Measurements from ENCODE around the gene GJA10.
A peak's percentile ranks its signal among the peaks of the same experiment; 100 is the strongest.

The GJA10 gene

DNA sequence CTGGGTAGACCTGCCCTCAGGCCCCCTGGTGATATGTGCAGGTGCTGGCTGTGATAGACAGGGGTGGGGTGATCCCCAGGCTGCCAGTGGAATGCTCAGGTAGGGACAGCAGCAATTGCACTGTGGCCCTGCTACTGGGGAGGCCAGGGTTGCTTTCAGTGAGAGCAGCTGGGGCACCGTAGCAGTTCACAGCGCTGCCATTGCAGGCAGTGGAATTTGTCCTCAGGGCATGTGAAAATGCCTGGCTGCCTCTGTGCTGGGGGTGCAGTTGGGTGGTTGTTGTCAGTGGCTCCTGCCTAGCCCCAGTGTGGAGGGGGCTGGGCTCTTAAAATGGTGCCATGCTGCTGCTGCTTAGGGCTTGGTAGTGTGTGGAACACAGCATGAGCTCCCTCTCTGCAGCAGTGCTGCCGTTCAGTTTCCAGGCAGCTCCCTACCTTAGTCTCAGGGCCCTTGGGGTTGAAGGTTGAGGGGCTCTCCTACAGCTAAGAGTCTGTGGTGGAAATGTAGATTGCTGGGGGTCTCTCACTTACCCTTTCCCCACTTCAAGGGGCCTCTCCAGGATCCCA is 23.6 kb downstream of the GJA10 start:
- DNase-seq (ENCODE audit: low spot score): no peak

DNA sequence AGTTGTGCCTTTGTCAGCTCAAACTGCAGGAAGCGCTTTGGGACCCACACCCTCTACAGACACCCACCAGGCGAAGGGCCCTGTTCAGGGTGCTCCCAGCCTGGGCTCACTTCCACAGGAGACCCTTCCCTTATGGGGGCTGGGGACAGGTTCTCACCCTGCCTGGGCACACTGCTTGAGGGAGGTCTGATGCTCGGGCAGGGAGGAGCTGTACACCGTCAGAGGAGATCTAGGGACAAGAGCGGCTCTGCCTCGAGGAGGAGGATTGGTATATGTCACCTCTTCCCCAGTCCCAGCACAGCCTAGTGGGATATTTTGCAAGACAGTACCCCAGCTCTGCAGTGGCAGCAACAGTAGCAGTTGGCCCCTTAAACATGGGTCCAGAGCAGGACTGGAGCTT is 26.9 kb downstream of the GJA10 start:
- DNase-seq (ENCODE audit: low spot score): no peak

DNA sequence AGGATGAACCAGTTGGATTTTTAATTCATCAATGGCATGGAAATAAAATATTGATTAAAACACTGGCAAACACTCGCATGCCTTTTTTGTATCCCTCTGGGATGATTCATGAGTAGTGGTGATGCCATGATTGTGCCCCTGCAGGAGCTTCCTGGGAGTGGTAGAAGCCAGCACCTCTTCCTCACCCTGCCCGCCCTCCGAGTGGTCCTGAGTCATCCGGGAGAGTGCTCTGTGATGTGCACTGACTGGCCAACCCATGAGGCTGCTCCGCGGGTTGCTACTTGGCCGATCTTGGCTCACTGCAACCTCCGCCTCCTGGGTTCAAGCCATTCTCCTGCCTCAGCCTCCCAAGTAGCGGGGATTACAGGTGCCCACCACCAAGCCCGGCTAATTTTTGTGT is 27.4 kb downstream of the GJA10 start:
- no peak for DNase-seq (ENCODE audit: low spot score)

DNA sequence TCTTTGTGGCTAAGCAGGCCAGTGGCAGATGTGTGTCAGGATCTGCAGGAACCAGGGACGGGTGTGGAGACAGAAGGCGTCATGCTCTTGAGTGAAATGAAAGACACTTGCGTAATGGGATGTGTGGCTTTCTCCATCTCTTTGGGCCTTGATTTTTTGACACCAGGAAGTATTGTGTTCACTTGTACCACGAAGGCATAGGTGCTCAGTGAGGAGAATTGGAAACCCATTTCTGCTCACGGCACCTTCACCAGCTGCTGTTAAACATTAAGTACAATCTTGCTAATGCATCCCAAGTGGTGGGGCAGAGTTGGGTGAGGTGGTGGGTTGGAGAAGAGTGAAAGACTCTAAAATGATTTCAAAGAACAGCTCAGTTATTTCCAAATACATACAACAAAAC is 30.0 kb downstream of the GJA10 start:
- no peak for DNase-seq (ENCODE audit: low spot score)

DNA sequence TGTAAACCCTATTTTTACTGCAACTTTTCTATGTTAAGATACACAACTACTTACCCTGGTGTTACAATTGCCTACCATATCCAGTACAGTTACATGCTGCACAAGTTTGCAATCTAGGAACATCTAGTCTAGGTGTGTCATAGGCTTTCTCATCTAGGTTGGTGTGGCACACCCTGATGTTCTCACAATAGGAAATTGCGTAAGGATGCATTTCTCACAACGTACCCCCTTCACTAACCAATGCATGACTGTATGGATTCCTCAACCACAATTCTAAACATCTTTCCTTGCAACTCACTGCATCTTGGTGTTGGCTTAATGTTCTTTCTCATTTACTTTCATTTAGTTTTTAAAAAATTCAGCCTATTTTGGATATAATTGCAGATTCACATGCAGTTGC is 31.6 kb downstream of the GJA10 start:
- DNase-seq (ENCODE audit: low spot score): peak; percentile 17

DNA sequence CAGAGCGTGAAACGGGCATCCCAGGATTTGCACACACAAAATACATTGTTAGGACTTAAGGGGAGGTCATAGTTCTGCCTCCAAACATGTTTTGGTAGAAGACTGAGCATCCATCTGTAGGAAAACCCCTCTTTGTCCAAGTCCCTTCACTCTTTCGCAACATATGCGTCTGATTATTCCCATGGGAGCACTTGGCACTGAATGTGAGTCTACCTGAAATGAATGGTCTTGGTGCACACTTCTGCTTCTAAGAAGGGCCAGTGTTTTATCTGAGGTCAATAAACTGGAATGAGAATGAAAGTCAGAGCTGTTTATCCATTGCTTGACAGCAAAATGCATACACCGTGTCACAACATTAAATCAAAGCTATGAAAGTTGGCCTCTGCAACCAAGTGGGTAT is 33.0 kb downstream of the GJA10 start:
- no peak for DNase-seq (ENCODE audit: low spot score)

DNA sequence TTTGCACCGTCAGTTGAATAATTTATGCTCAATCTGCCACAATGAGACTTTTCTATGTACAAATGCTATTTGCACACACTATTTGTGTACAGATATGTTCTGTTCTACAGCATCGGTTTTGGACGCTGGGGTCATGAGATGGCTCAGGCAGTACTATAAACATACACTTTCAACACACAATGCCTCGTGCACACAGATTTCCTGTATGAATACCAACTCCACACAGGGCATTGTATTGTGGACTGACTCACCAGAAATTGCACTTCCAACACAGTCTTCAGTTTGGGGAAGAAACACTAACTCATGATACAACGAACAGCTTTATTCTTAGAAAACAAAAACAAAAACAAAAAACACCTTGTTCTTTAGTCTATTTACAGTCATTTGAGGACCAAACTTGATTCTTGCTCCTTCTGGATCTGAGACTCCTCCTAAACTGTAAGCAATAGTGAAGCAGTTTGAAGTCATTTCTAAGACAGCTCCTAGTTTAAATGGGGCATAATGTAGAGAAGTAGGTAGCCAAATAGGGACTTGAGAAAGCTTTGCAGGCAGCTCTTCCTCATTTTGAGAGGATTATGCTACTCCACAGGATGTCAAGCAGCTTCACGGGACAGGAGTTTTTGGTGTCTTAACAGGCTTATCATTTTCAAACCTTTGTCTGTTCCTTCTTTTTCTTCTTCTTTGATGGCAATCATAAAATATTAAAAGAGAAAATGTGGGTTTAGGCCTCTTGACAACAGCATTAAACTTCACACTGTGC is 33.7 kb downstream of the GJA10 start:
- DNase-seq (ENCODE audit: low spot score): no peak

DNA sequence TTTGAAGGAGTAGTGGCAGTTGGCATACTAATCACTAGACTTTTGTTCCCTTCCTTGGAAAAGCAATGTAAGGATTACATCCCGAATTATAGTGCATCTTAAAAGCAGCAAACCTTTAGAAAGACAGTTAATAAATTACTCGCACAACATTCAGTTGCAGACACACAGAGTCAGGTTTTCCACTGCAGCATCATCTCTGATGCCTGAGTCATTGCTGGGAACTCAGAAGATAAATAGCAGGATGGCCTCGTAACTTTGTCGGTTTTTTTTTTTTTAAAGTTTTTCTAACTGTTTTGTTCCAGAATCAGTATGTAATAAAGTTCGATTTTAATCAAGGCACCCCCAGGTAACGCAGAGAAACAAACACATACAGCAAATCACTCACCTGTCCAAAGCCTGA is 34.3 kb downstream of the GJA10 start:
- DNase-seq (ENCODE audit: low spot score): no peak

DNA sequence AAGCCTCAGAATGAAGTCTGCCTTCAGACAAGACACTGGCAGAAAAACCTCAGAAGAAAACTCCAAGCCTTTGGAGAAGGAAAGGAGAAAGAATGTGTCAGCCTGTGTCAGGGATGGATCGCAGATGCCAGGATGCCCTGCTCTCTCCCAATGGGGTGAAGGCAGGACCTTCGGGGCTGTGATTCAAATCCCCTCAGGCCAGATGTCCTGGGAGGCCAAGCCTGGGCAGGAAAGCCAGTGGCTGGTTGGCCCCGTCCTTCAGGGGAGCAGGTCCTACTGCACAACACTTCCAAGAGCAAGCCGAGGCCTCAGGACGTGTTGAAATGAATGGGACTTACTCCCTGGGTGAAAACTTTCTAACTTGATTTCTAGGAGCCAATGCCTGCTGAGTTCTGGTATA is 36.5 kb downstream of the GJA10 start:
- no peak for DNase-seq (ENCODE audit: low spot score)

DNA sequence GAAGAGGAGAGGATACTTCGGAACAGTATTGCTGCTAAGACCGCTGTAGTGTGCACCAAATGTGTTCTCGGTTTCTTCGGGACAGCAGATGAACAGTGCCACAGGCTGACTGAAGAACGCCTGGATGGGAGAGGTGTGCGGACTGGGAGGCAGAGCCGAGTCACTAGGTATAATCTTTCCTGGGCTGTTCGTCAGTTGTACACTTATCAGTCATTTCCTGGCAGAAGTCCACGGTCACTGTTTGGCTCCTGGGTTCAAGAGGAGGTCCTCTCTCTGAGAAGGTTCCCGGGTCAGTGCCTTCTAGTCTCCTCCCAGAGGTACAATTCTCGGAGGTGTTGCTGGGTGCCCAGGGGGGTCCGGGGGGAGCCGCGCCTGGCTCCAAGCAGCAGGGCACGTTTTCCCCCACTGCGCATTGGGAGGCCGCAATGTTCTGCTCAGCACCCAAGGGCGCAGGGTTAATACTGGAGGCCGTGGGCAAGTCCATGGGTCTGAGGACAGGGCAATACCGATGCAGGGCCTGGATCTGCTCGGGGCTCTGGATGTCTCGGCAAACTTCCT is 38.1 kb downstream of the GJA10 start:
- no peak for DNase-seq (ENCODE audit: low spot score)

DNA sequence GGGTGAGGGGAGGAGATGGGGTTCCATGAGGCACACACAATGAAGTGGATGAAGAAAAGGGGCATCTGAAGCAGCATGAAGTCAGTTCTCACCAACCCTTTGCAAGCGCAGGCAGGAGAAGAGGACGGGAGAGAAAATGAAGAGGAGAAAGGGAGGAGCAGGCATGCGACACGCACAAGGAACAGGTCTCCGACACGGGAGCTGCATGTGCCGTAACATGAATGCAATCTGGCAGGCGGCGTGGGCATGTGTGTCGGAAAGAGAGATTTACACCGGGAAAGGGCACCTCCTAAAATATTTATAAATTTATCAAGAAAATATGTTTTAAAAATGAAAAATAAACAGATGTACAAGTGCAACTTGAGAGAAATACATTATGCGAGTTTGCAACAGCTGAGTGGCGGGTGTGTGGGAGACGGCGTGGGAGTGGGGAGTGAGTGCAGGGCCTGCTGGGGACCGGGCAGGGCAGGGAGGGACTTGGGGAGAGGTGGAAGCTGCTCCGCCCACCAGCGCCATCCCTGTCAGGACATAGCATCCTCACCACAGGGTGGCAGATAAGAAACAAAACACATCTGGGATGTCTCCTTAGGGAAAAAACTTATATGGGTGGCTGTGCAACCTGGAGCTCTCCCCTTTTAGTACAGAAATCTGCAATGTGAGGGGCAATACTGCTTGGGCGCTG is 40.6 kb downstream of the GJA10 start:
- no peak for DNase-seq (ENCODE audit: low spot score)

DNA sequence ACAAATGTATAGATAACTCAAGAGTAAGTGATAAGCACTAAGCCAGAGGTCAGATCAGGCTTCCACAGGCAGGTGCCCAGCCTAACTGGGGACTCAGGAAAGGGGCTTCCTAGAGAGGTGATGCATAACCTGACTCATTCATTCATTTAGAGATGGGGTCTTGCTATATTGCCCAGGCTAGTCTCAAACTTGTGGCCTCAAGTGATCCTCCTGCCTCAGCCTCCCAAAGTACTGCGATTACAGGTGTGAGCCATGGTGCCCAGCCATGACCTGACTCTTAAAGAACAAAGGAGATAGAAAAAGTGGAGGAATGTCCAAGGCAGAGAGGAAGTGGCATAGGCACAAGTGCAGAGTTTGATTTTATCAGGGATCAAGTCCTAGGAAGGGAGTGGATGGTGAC is 41.9 kb downstream of the GJA10 start:
- DNase-seq (ENCODE audit: low spot score): no peak

DNA sequence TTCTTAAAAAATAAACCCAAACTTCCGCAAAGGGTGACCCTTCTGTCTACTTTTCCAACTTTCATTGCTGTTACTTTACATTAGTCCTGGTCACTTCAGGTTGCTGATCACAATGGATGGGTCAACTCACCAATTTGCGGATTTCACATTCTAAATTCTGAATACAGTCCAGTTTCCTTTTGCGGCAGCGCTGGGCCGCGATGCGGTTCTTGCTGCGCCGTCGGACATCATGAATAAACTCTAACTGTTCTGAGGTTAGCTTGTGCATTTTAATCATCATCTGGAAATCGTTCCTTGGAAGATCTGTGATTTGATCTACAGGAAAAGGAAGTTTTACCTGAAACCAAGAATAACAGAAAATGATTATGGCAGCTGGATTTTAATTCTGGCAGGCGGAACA is 43.7 kb downstream of the GJA10 start:
- DNase-seq (ENCODE audit: low spot score): no peak

DNA sequence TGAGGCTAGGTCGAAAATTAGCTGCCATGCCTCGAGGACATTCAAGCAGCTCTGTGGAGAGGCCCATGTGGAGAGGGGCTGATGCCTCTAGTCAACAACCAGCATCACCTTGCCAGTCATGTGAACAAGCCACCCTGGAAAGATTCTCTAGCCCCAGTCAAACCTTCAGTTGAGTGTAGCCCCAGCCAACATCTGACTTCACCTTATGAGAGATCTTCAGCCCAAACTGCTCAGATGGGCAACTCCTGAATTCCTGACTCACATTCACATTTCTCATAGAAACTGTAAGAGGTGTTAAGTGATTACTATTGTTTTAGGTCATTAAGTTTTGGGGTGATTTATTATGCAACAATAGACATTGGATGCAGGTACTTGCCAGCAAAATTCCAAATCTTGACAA is 44.9 kb downstream of the GJA10 start:
- no peak for DNase-seq (ENCODE audit: low spot score)

DNA sequence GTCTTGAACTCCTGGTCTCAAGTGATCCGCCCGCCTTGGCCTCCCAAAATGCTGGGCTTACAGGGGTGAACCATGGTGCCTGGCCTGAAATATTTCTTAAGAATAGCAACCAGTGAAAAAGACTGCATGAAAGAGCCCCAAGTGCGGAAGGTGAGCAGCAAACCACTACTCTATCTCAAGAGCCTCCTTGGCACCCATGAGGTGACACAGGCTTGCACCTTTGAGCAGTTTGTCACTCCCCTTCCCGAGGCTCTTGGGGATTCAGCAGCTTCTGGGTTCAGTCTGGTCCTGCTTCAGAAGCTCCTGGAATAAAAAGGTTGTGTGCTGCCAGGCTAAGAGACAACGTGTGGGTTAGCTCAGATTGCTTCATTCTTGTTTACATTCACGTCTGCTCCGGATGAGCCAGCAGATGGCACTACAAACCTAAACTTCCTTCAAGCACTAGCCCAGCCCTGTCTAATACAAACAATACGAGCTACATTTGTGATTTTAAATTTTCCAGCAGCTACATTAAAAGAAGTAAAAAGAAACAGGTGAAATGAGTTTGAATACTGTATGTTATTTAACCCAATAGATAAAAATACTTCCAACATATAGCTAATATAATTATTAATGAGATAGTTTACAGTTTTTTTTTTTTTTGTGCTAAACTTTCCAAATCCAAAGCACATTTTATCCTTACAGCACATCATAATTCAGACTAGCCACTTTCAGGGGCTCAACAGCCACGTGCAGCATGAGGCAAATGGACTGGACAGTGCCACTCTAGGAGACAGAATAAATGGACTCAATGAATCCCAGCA is 46.2 kb downstream of the GJA10 start:
- peak; percentile 79 for DNase-seq (ENCODE audit: low spot score)

DNA sequence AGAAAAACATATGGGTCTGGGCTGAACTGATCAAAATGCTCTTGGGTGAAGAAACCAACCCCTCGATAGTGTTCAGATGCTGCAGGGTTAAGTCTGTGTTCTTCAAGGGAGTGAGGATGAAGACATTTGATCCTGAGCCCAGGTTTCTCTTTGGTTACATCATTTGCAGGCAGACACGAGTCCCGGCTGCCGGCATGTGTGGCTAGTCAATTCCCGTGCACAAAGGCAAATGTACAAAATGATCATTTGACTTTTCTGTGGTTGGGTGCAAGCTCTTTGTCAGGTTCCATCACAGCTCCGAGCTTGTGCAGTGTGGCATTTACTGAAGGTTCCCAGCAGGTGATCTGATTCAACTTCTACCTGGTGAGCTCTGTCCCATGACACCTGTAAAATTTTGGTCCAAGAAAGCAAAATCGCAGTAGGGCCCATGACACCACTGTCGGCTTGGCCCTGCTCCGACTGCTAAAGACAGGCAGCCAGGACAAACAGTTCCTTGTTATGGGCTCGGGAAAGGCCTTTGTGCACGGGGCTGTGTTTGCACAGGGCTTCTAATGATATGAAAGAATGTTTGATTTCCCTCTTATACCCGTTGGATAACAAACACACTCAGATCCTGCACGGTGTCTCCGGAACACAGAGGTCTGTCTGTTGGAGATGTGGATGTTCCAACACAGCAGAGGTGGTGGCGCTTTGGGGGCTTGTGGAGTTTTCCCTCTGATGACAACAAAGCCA is 46.9 kb downstream of the GJA10 start:
- DNase-seq (ENCODE audit: low spot score): no peak

DNA sequence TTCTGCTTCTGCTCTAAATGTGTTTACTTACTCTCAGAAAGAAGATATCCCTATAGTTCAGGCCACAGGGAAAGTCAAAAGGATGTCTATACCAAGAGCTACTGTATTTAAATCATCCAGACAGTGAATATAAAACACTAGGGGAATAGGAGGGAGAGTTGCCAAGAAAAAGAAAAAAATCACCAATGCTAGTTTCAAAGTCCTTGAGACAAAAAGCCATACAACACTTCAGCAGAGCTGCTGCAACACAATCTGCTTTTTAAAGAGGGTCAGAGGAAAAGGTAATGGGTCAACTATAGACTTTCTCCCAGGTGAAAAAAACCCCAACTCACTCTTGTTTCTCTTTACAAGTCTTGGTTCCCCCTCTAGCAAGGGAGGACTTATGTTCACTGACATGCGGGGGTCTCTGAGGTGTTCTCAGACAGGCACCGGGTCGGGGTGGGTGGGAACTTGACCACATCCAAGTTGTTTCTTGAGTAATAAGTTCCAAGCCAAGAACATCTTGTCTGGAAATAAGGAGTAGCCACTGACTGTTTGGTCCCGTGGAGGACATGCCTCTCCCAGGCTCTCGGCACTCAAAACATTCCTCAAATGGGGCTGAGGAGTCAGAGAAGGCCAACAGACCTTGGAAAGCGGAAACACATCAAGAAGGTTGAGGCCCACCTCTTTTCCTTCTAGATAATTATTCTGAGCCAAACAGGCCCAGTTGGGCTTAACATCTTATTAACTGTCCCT is 47.7 kb downstream of the GJA10 start:
- DNase-seq (ENCODE audit: low spot score): no peak

DNA sequence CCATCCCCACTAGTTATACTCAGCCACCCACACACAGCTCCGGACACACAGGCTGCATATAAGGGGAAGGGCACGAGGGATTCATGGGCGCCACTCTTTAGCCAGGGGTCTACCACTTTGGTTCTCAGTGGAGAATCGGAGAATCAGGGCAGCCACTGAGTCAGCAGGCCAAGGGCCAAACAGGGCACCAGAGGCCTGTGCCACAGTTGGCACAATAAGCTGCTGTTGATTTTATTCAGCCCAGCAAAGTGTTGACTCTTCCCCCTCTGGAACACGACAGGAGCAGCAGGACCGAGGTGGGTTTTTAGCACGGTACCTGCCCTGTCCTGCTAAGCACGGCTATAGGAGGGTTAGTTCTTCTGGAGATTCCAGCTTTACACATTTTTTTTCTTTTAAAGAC is 48.3 kb downstream of the GJA10 start:
- DNase-seq (ENCODE audit: low spot score): no peak

DNA sequence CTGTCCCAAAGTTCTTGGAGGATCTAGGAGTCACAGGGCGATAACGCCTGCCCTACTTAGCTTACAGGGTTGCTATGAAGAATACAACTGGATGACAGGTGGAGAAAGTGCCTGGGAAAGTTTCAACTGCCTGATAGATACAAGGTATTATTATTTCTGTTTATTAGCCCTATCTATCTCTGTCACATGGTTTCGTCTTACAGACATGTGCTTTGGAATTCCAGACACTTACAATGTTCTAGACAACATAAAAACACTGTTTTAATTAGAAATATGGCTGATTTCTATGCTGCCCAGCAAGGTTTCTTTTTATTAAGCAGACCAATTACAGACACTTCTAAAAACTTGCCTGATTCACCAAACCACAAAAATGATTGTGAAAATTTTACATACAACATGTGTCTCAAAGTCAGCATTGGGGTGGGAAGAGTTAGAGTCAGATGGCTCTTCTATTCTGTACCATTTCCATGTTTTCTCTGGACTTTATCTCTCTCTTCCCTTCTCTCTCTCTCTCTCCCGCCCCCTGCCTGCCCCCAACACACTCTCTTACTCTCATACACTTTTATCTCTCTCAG is 50.0 kb downstream of the GJA10 start:
- DNase-seq (ENCODE audit: low spot score): no peak

DNA sequence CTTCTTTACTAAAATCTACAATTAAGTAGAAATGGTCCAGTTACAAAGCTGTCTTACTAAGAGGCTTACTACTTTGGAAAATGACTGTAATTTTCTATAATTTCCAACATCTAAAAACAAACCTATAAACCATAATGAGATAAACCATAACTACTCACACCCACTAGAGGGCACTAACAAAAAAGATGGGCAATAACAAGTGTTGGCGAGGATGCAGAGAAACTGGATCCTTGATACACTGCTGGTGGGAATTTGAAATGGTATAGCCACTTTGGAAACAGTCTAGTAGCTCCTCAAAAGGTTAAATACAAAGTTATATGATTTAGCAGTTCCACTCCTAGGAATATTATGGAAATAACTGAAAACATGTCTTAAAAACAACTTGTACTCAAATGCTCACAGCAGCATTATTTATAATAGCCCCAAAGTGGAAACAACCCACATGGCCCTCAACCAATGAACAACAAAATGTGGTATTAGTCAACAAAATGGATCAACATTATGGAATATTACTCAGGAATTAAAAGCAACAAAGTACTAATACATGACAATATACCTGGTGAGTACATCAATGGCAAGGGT is 50.6 kb downstream of the GJA10 start:
- DNase-seq (ENCODE audit: low spot score): peak; percentile 44

All from activated CD4-positive, alpha-beta T cell treated with anti-CD3 and anti-CD28 coated beads, Interleukin-2, Interleukin-4, amounts not matched to agents 100 ng/mL and 50 ng/mL, durations not matched to agents 16 hours and 8 hours (primary cell).